Measurements from ENCODE around the gene FAM53A.

Gene FAM53A

DNA sequence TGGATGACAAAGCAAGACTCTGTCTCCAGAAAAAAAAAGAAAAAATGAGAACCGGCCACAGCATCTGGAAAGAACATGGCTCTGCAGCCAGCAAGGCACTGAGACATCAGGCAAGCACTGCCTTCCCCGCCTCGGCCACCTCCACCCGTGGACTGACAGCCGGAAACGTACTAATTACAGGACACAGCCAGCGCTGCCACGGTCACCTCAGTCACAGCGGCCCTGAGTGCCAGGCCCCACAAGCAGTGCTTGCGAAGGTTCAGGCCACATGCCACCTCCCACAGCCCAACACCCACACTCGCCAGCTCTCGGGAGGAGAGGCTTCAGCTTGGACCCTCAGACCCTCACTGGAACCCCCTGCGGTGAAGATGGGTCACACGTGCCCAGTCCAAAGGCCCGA, 16.8 kb downstream of the FAM53A start:
- Histone ChIP-seq H3K4me3 (no peak overlapping the region), H3K36me3 (replicated peaks) (no peaks in the 10 kb centered on the region), H3K9me3 (no peaks in the 10 kb centered on the region), H3K4me1 (no peaks in the 10 kb centered on the region), H3K27me3 (ENCODE audit: low read depth) (no peaks in the 10 kb centered on the region)
- no peak for DNase-seq (ENCODE audit: low spot score in 2 of 2)
- in situ Hi-C loops (cut with MboI; ENCODE audit: low sequenced_read_pairs): no loop called here

GRCh38 chr4:1666391-1666790, 17.7 kb downstream of the FAM53A start:
- no peaks in the 10 kb centered on the region for H3K27me3 ChIP-seq (ENCODE audit: low read depth)
- no peak for DNase-seq (ENCODE audit: low spot score in 2 of 2)
- no peak overlapping the region for H3K4me3 ChIP-seq
- in situ Hi-C loops (cut with MboI; ENCODE audit: low sequenced_read_pairs): no loop called here
- H3K36me3 ChIP-seq (replicated peaks): no peaks in the 10 kb centered on the region
- no peaks in the 10 kb centered on the region for H3K9me3 ChIP-seq
- no peaks in the 10 kb centered on the region for H3K4me1 ChIP-seq

GRCh38 chr4:1664141-1664540, 20.0 kb downstream of the FAM53A start:
- no peaks in the 10 kb centered on the region for H3K4me1 ChIP-seq
- DNase-seq (ENCODE audit: low spot score in 2 of 2): no peak
- H3K36me3 ChIP-seq (replicated peaks): no peaks in the 10 kb centered on the region
- no peak overlapping the region for H3K4me3 ChIP-seq
- H3K9me3 ChIP-seq: no peaks in the 10 kb centered on the region
- in situ Hi-C loops (cut with MboI; ENCODE audit: low sequenced_read_pairs): no loop called here
- H3K27me3 ChIP-seq (ENCODE audit: low read depth): no peaks in the 10 kb centered on the region

- no peaks in the 10 kb centered on the region for H3K9me3 ChIP-seq
- H3K36me3 ChIP-seq (replicated peaks): no peaks in the 10 kb centered on the region
- H3K27me3 ChIP-seq (ENCODE audit: low read depth): no peaks in the 10 kb centered on the region
- no peak overlapping the region for H3K4me3 ChIP-seq
- DNase-seq (ENCODE audit: low spot score in 2 of 2): no peak
- in situ Hi-C loops (cut with MboI; ENCODE audit: low sequenced_read_pairs): no loop called here
- no peaks in the 10 kb centered on the region for H3K4me1 ChIP-seq
These were observed 20.6 kb downstream of the FAM53A start for GRCh38 chr4:1663549-1663948.

DNA sequence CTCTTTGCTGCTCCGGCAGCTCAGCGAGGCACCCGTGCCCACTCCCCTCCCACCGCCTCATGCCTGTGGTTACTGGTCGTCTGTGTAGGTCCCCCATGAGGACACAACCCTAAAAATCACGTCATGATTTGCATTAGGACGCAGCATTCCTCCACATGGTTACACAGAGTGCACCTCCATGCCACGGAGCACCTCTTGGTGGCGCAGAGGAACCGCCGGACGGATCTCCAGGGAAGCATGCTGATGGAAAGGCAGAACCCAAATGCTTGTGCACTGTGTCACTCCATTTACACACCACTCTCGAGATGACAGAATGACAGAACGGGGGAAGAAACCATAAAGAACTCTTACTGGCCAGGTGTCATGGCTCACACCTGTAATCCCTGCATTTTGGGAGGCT, 22.4 kb downstream of the FAM53A start:
- H3K27me3 ChIP-seq (ENCODE audit: low read depth): no peaks in the 10 kb centered on the region
- no peaks in the 10 kb centered on the region for H3K4me1 ChIP-seq
- in situ Hi-C loops (cut with MboI; ENCODE audit: low sequenced_read_pairs): no loop called here
- no peaks in the 10 kb centered on the region for H3K9me3 ChIP-seq
- no peak for DNase-seq (ENCODE audit: low spot score in 2 of 2)
- no peaks in the 10 kb centered on the region for H3K36me3 ChIP-seq (replicated peaks)
- no peak overlapping the region for H3K4me3 ChIP-seq

DNA sequence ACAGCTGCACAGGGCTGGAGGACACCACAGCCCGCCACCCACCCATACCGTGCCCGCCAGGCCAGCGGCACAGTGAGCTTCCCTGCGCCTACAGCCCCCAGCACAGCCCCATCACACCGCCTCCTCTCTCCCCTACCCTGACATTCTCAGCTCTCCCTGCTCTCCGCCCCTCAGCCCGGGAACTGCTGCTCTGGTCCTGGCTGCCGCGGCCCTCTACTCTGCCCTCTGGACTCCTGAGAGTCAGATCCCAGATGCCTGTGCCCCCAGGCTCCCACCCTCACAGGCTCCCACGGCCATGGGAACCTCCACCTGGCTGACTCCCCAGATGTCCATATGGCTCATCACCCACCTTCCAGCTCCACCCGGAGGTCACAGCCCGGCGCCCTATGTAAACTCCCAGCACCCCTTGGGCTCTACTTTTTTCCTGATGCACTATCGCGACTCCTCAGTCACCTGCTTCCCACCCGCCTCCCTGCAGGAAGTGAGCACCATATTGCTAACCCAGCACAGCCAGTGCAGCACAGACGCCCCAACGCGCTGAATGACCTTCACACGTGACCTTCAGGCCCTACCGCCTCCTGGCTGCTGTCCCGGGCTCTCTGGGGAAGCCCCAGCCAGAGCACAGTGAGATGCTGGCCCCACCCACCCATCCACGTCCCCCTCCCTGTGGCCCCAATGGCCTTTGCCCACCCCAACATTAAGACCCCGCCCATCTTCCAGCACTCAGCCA, 23.0 kb downstream of the FAM53A start:
- no peak overlapping the region for H3K4me3 ChIP-seq
- H3K27me3 ChIP-seq (ENCODE audit: low read depth): no peaks in the 10 kb centered on the region
- no peaks in the 10 kb centered on the region for H3K36me3 ChIP-seq (replicated peaks)
- H3K9me3 ChIP-seq: no peaks in the 10 kb centered on the region
- no peak for DNase-seq (ENCODE audit: low spot score in 2 of 2)
- H3K4me1 ChIP-seq: no peaks in the 10 kb centered on the region
- in situ Hi-C loops (cut with MboI; ENCODE audit: low sequenced_read_pairs): no loop called here

- H3K4me3 ChIP-seq: no peak overlapping the region
- H3K9me3 ChIP-seq: no peaks in the 10 kb centered on the region
- in situ Hi-C loops (cut with MboI; ENCODE audit: low sequenced_read_pairs): no loop called here
- no peaks in the 10 kb centered on the region for H3K27me3 ChIP-seq (ENCODE audit: low read depth)
- H3K36me3 ChIP-seq (replicated peaks): no peaks in the 10 kb centered on the region
- H3K4me1 ChIP-seq: no peaks in the 10 kb centered on the region
- DNase-seq (ENCODE audit: low spot score in 2 of 2): no peak
These were observed 24.7 kb downstream of the FAM53A start for GRCh38 chr4:1659104-1660043.

GRCh38 chr4:1658581-1658980, 25.5 kb downstream of the FAM53A start:
- no peak for DNase-seq (ENCODE audit: low spot score in 2 of 2)
- in situ Hi-C loops (cut with MboI; ENCODE audit: low sequenced_read_pairs): no loop called here
- Histone ChIP-seq H3K4me3 (no peak overlapping the region), H3K9me3 (no peaks in the 10 kb centered on the region), H3K27me3 (ENCODE audit: low read depth) (no peaks in the 10 kb centered on the region), H3K36me3 (replicated peaks) (no peaks in the 10 kb centered on the region), H3K4me1 (no peaks in the 10 kb centered on the region)

- Histone ChIP-seq H3K36me3 (replicated peaks) (no peaks in the 10 kb centered on the region), H3K4me3 (no peak overlapping the region), H3K9me3 (no peaks in the 10 kb centered on the region), H3K4me1 (no peaks in the 10 kb centered on the region), H3K27me3 (ENCODE audit: low read depth) (no peaks in the 10 kb centered on the region)
- no peak for DNase-seq (ENCODE audit: low spot score in 2 of 2)
- in situ Hi-C loops (cut with MboI; ENCODE audit: low sequenced_read_pairs): no loop called here
These were observed 26.0 kb downstream of the FAM53A start for GRCh38 chr4:1658146-1658545.

- DNase-seq (ENCODE audit: low spot score in 2 of 2): no peak
- Histone ChIP-seq H3K4me1 (no peaks in the 10 kb centered on the region), H3K9me3 (no peaks in the 10 kb centered on the region), H3K4me3 (no peak overlapping the region), H3K36me3 (replicated peaks) (no peaks in the 10 kb centered on the region), H3K27me3 (ENCODE audit: low read depth) (no peaks in the 10 kb centered on the region)
- in situ Hi-C loops (cut with MboI; ENCODE audit: low sequenced_read_pairs): no loop called here
These were observed 27.1 kb downstream of the FAM53A start for GRCh38 chr4:1656986-1657385.

DNA sequence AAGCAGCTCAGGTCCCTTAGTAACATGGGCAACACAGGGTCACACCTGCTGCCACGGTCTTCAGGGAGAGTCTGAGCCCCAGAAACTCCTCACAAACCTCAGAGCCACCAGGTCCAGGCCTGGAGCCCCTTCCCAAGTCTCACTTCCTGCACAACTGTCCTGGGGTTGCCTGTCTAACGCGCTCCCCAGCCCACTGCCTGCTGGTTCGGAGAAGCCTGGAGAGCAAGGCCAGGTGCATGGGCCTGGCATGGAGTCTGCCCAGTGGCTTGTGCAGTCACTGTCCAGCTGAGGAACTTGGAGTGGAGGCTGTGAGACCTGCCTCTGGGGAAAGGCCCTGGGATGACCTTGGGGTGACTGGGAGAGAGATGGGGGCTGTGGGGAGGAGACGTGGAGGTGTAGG, 28.0 kb downstream of the FAM53A start:
- Histone ChIP-seq H3K36me3 (replicated peaks) (no peaks in the 10 kb centered on the region), H3K4me1 (no peaks in the 10 kb centered on the region), H3K4me3 (no peak overlapping the region), H3K27me3 (ENCODE audit: low read depth) (no peaks in the 10 kb centered on the region), H3K9me3 (no peaks in the 10 kb centered on the region)
- in situ Hi-C loops (cut with MboI; ENCODE audit: low sequenced_read_pairs): no loop called here
- no peak for DNase-seq (ENCODE audit: low spot score in 2 of 2)

DNA sequence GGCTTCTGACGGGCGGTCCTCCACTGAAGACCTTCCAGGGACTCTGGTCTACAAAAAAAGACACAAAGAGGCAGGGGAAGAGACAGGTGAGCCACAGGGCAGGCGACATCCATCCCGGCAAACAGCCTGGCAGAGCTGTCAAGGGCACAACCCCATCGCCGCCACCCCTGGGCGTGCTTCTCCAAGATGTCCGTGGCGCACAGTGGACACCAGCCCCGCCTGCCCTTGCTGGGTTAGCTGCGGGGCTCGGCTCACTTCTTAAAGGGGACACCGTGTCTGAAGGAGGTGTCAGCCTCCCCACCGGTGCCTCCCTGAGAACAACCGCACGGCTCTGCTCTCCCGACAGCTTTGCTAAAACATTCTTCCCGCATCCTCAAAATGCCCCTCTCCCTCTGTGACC, 28.4 kb downstream of the FAM53A start:
- no peaks in the 10 kb centered on the region for H3K36me3 ChIP-seq (replicated peaks)
- no peak overlapping the region for H3K4me3 ChIP-seq
- DNase-seq (ENCODE audit: low spot score in 2 of 2): no peak
- H3K9me3 ChIP-seq: no peaks in the 10 kb centered on the region
- no peaks in the 10 kb centered on the region for H3K27me3 ChIP-seq (ENCODE audit: low read depth)
- no peaks in the 10 kb centered on the region for H3K4me1 ChIP-seq
- in situ Hi-C loops (cut with MboI; ENCODE audit: low sequenced_read_pairs): no loop called here

GRCh38 chr4:1655081-1655480, 29.0 kb downstream of the FAM53A start:
- Histone ChIP-seq H3K4me1 (no peaks in the 10 kb centered on the region), H3K27me3 (ENCODE audit: low read depth) (no peaks in the 10 kb centered on the region), H3K4me3 (no peak overlapping the region), H3K36me3 (replicated peaks) (no peaks in the 10 kb centered on the region), H3K9me3 (no peaks in the 10 kb centered on the region)
- in situ Hi-C loops (cut with MboI; ENCODE audit: low sequenced_read_pairs): no loop called here
- no peak for DNase-seq (ENCODE audit: low spot score in 2 of 2)

DNA sequence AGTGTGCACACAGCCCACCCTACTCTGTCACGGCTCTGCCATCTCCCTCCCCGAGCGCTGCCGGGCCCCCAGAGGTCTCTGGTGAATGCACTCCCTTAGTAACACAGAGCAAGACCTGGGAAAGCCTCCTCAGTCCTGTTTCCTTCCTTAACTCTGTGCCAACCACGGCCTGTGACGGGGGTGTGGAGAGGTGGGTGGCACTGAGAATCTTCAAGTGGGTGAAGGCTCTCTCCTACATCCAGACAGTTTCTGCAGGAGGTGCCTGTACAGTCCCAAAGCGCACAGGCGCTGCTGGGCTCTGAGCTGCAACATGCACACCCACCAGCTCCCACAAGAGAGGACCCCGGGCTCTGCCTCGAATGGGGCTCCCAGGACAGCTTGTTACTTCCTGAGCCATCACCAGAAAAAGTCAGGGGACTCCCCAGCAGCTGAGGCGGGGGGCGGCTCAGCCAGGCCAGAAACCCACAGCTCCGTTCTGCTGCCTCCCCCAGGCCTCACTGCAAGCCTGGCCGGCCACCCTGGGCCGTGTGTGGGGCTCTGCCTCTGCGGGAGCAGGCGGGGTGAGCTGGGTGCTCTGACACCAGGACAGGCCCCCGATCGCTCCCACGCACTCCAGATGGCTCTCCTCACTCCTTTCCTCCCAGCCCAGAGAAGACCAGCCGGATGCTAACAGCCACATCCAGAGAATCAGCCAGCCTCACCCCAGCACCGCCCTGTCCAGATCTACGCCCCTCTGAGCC, 29.7 kb downstream of the FAM53A start:
- Histone ChIP-seq H3K4me3 (no peak overlapping the region), H3K36me3 (replicated peaks) (no peaks in the 10 kb centered on the region), H3K27me3 (ENCODE audit: low read depth) (no peaks in the 10 kb centered on the region), H3K4me1 (no peaks in the 10 kb centered on the region), H3K9me3 (no peaks in the 10 kb centered on the region)
- no peak for DNase-seq (ENCODE audit: low spot score in 2 of 2)
- in situ Hi-C loops (cut with MboI; ENCODE audit: low sequenced_read_pairs): no loop called here
